Activated CD4-positive, alpha-beta T cell treated with anti-CD3 and anti-CD28 coated beads for 36 hours (primary cell): ENCODE measurements around the gene PCDHB11. TPM values are rescaled to one million over a fixed set of nuclear protein-coding genes. Genes with fewer than 3 reads are reported as not detected.
"Not testable (repeated sequence)": the region's sequence is repeated elsewhere in the genome, so short reads cannot be mapped to it uniquely, and the experiment has no call there.

Source experiments
- ATAC-seq: fragments of 200-7000 bp; cut with Tn5 transposase; one replicate; pipeline ENCODE4 v1.10.0; 2021; ENCODE audit warnings: mild to moderate bottlenecking, moderate library complexity
- CTCF ChIA-PET: fragments of 350-600 bp; sonication (Branson Sonifier 250); formaldehyde crosslinking; loops from one replicate; lab custom pipeline; 2021; ENCODE audit warnings: antibody characterized with exemption; lab: Charles Lee
- POLR2A ChIA-PET: fragments of 350-600 bp; sonication (Branson Sonifier 250); formaldehyde crosslinking; loops from one replicate; lab custom pipeline; 2021; ENCODE audit warnings: antibody characterized with exemption, inconsistent platforms; lab: Charles Lee
- DNase-seq: peaks from one replicate; pipeline ENCODE4 v3.0.0-alpha.2; 2020
- H3K27ac Mint-ChIP-seq: one replicate; pipeline ENCODE4 v1.8.0; 2021; ENCODE audit warnings: mixed read lengths
- H3K27me3 Mint-ChIP-seq: one replicate; pipeline ENCODE4 v1.8.0; 2021; ENCODE audit warnings: mixed read lengths
- H3K36me3 Mint-ChIP-seq: one replicate; pipeline ENCODE4 v1.8.0; 2021; ENCODE audit warnings: low read depth, mixed read lengths
- H3K4me1 Mint-ChIP-seq: one replicate; pipeline ENCODE4 v1.8.0; 2021; ENCODE audit warnings: mixed read lengths
- H3K4me3 Mint-ChIP-seq: one replicate; pipeline ENCODE4 v1.8.0; 2021; ENCODE audit warnings: mild to moderate bottlenecking, moderate library complexity, mixed read lengths
- H3K9me3 Mint-ChIP-seq: one replicate; pipeline ENCODE4 v1.8.0; 2021; ENCODE audit warnings: low read depth, mixed read lengths
- intact Hi-C, 2 experiments: fragments of 100-400 bp; cut with DNase I in 1 of 2; cut with micrococcal nuclease in 1 of 2; formaldehyde crosslinking; loops; one replicate each; pipeline versions ENCODE4 v1.14.2 to v1.15.1; 2022 to 2024; cut with DNase I, micrococcal nuclease
- total RNA-seq, 2 experiments: library from RNA; stranded (reverse); gene quantifications; one replicate each; pipeline ENCODE4 v1.2.3, GENCODE V29; 2021

The PCDHB11 gene
- total RNA-seq, 2 experiments from 2014 or later: not detected

- ATAC-seq, H3K27ac Mint-ChIP-seq, DNase-seq, H3K36me3 Mint-ChIP-seq, intact Hi-C loops, H3K4me3 Mint-ChIP-seq, H3K4me1 Mint-ChIP-seq, POLR2A ChIA-PET, CTCF ChIA-PET: not testable (repeated sequence)
- Mint-ChIP-seq H3K9me3 (peaks cover 12% of the 10 kb centered on the region), H3K27me3 (peaks cover 27% of the 10 kb centered on the region)
Measured at GRCh38 chr5:141174291-141175104, 24.9 kb upstream of the PCDHB11 start.

GRCh38 chr5:141175933-141176332 is 23.5 kb upstream of the PCDHB11 start:
- Mint-ChIP-seq H3K4me1 (no peaks in the 10 kb centered on the region), H3K27me3 (peaks cover 25% of the 10 kb centered on the region), H3K9me3 (peaks cover 13% of the 10 kb centered on the region), H3K27ac (no peak overlapping the region), H3K36me3 (peaks cover 5% of the 10 kb centered on the region), H3K4me3 (no peak overlapping the region)
- POLR2A ChIA-PET: no interaction called here
- ATAC-seq: no peak
- CTCF ChIA-PET: no interaction called here
- no peak for DNase-seq
- intact Hi-C loops: no loop called here

GRCh38 chr5:141177577-141178191 is 21.7 kb upstream of the PCDHB11 start, which contains the start of gene PCDHB8:
Gene PCDHB8, plus strand, starts transcription at chr5:141177790. Its CDS starts 245 bp downstream, at chr5:141178035.
- H3K27me3 Mint-ChIP-seq: peaks cover 32% of the 10 kb centered on the region
- H3K4me1 Mint-ChIP-seq, DNase-seq, POLR2A ChIA-PET, ATAC-seq, H3K27ac Mint-ChIP-seq, intact Hi-C loops, H3K4me3 Mint-ChIP-seq: not testable (repeated sequence)
- CTCF ChIA-PET: interaction anchor here (0.9 to 1.4 kb wide), 4 partner anchors 15 to 219 kb away, joined by 3 to 6 read pairs (median 4); partner anchors contain the start of genes PCDHB10 and PCDHB13
- peaks cover 11% of the 10 kb centered on the region for H3K36me3 Mint-ChIP-seq
- H3K9me3 Mint-ChIP-seq: peaks cover 18% of the 10 kb centered on the region

GRCh38 chr5:141179371-141179770 is 20.1 kb upstream of the PCDHB11 start:
- H3K27ac Mint-ChIP-seq, POLR2A ChIA-PET, ATAC-seq, CTCF ChIA-PET, intact Hi-C loops, H3K4me3 Mint-ChIP-seq, H3K4me1 Mint-ChIP-seq, DNase-seq: not testable (repeated sequence)
- H3K27me3 Mint-ChIP-seq: peaks cover 31% of the 10 kb centered on the region
- peaks cover 18% of the 10 kb centered on the region for H3K9me3 Mint-ChIP-seq
- H3K36me3 Mint-ChIP-seq: peaks cover 16% of the 10 kb centered on the region

GRCh38 chr5:141179876-141180275 is 19.6 kb upstream of the PCDHB11 start:
- ATAC-seq, intact Hi-C loops, DNase-seq, H3K4me1 Mint-ChIP-seq, H3K4me3 Mint-ChIP-seq, POLR2A ChIA-PET, H3K27ac Mint-ChIP-seq, CTCF ChIA-PET: not testable (repeated sequence)
- Mint-ChIP-seq H3K9me3 (peaks cover 21% of the 10 kb centered on the region), H3K27me3 (peaks cover 35% of the 10 kb centered on the region), H3K36me3 (peaks cover 18% of the 10 kb centered on the region)

GRCh38 chr5:141180313-141180712 is 19.1 kb upstream of the PCDHB11 start:
- H3K36me3 Mint-ChIP-seq: peaks cover 18% of the 10 kb centered on the region
- intact Hi-C loops: no loop called here
- ChIA-PET CTCF (interaction anchor here (0.5 kb wide), 1 partner anchor 21 kb away, joined by 6 read pairs; no protein-coding TSS in a partner anchor), POLR2A (no interaction called here)
- H3K27me3 Mint-ChIP-seq: peaks cover 36% of the 10 kb centered on the region
- no peak overlapping the region for H3K27ac Mint-ChIP-seq
- ATAC-seq (no peak), DNase-seq (no peak)
- H3K4me1 Mint-ChIP-seq: no peaks in the 10 kb centered on the region
- H3K9me3 Mint-ChIP-seq: peaks cover 19% of the 10 kb centered on the region
- H3K4me3 Mint-ChIP-seq: no peak overlapping the region

GRCh38 chr5:141182248-141182647 is 17.2 kb upstream of the PCDHB11 start, which contains the start of gene PCDHB16:
Gene PCDHB16, plus strand, starts transcription at chr5:141182387. Its CDS starts 173 bp downstream, at chr5:141182560.
- Mint-ChIP-seq H3K4me1 (peaks cover 4% of the 10 kb centered on the region), H3K4me3 (no peak within 1 kb of the TSS), H3K9me3 (peaks cover 25% of the 10 kb centered on the region), H3K27ac (no peak within 1 kb of the TSS), H3K27me3 (peaks cover 44% of the 10 kb centered on the region), H3K36me3 (peaks cover 18% of the 10 kb centered on the region)
- CTCF ChIA-PET: interaction anchor here (0.7 to 1.0 kb wide), 2 partner anchors 142 to 239 kb away, joined by 3 read pairs; no protein-coding TSS in a partner anchor
- intact Hi-C loops: no loop called here
- DNase-seq (peak; percentile 30), ATAC-seq (no peak)
- POLR2A ChIA-PET: no interaction called here

- CTCF ChIA-PET: interaction anchor here (0.6 kb wide), 1 partner anchor 160 kb away, joined by 3 read pairs; the partner anchor contains the start of gene PCDHGA3
- H3K27ac Mint-ChIP-seq, ATAC-seq, POLR2A ChIA-PET, H3K4me3 Mint-ChIP-seq, intact Hi-C loops, H3K4me1 Mint-ChIP-seq, DNase-seq: not testable (repeated sequence)
- H3K27me3 Mint-ChIP-seq: peaks cover 53% of the 10 kb centered on the region
- peaks cover 30% of the 10 kb centered on the region for H3K9me3 Mint-ChIP-seq
- H3K36me3 Mint-ChIP-seq: peaks cover 22% of the 10 kb centered on the region
Measured at GRCh38 chr5:141184117-141184855, 15.1 kb upstream of the PCDHB11 start.

GRCh38 chr5:141186897-141187512 is 12.4 kb upstream of the PCDHB11 start, which contains the start of gene PCDHB9:
Gene PCDHB9, plus strand, starts transcription at chr5:141187161. Its CDS starts 158 bp downstream, at chr5:141187319.
- Mint-ChIP-seq H3K27me3 (peaks cover 54% of the 10 kb centered on the region), H3K9me3 (peaks cover 30% of the 10 kb centered on the region), H3K4me1 (peaks cover 4% of the 10 kb centered on the region), H3K27ac (no peak within 1 kb of the TSS), H3K36me3 (peaks cover 22% of the 10 kb centered on the region), H3K4me3 (peak within 1 kb of the TSS; percentile 42)
- ChIA-PET CTCF (interaction anchor here (0.6 to 2.5 kb wide), 10 partner anchors 10 to 797 kb away, joined by 3 to 10 read pairs (median 4); partner anchors contain the start of genes PCDHB15 and PCDHB7), POLR2A (no interaction called here)
- DNase-seq: peak; percentile 63
- no peak for ATAC-seq
- intact Hi-C loops: no loop called here

- POLR2A ChIA-PET, CTCF ChIA-PET, ATAC-seq, DNase-seq, intact Hi-C loops, H3K4me1 Mint-ChIP-seq, H3K4me3 Mint-ChIP-seq, H3K27ac Mint-ChIP-seq: not testable (repeated sequence)
- H3K9me3 Mint-ChIP-seq: peaks cover 22% of the 10 kb centered on the region
- H3K27me3 Mint-ChIP-seq: peaks cover 51% of the 10 kb centered on the region
- H3K36me3 Mint-ChIP-seq: peaks cover 18% of the 10 kb centered on the region
Measured at GRCh38 chr5:141188682-141189081, 10.7 kb upstream of the PCDHB11 start.
